HepG2 (cell line): ENCODE measurements around the gene ARHGDIA. TPM values are rescaled to one million over a fixed set of nuclear protein-coding genes. Genes with fewer than 3 reads are reported as not detected.

Experiments used
- ARNT2 ChIP-seq: sonication (generic); formaldehyde crosslinking; IDR thresholded peaks from 2 replicates; pipeline ENCODE4 v1.8.0; 2022; ENCODE audit warnings: mild to moderate bottlenecking, low read depth, missing genetic modification reagents, moderate library complexity
- ASH2L ChIP-seq: fragments of 300-600, 200-600 bp; sonication (generic); IDR thresholded peaks from 2 replicates; pipeline ENCODE4 v1.7.0; 2017; ENCODE audit warnings: low read depth, mild to moderate bottlenecking, moderate library complexity, mixed read lengths, low read length; ENCODE audit not compliant: insufficient read length
- ATF5 ChIP-seq: sonication (generic); formaldehyde crosslinking; IDR thresholded peaks from 2 replicates; pipeline ENCODE4 v1.4.0; 2020; ENCODE audit warnings: mild to moderate bottlenecking, low read depth, missing genetic modification reagents
- BCL6 ChIP-seq: IDR thresholded peaks from 2 replicates; pipeline ENCODE4 v1.6.1; 2016; ENCODE audit warnings: missing genetic modification reagents, missing compliant biosample characterization
- CHCHD3 ChIP-seq: sonication (generic); formaldehyde crosslinking; IDR thresholded peaks from 2 replicates; pipeline ENCODE4 v1.8.0; 2022; ENCODE audit warnings: mild to moderate bottlenecking, missing genetic modification reagents, moderate library complexity
- JARID2 ChIP-seq: sonication (generic); formaldehyde crosslinking; IDR thresholded peaks from 2 replicates; pipeline ENCODE4 v1.8.1; 2023; ENCODE audit warnings: missing genetic modification reagents, inconsistent platforms; ENCODE audit not compliant: insufficient replicate concordance
- KAT2B ChIP-seq: fragments of 150-350 bp; IDR thresholded peaks from 2 replicates; pipeline ENCODE4 v1.6.1; 2014; ENCODE audit warnings: low read depth, low read length, borderline replicate concordance
- KLF16 ChIP-seq, 2 experiments: sonication (generic) in 1 of 2; formaldehyde crosslinking in 1 of 2; IDR thresholded peaks; 2 replicates each; pipeline versions ENCODE4 v1.6.1 to v1.8.0; 2016 to 2023; ENCODE audit warnings: missing genetic modification reagents in 2 of 2, missing compliant biosample characterization in 1 of 2
- NR0B2 ChIP-seq: sonication (generic); formaldehyde crosslinking; IDR thresholded peaks from 2 replicates; pipeline ENCODE4 v1.4.0; 2020; ENCODE audit warnings: mild to moderate bottlenecking, missing genetic modification reagents
- NR1H2 ChIP-seq: sonication (generic); formaldehyde crosslinking; IDR thresholded peaks from 2 replicates; pipeline ENCODE4 v1.8.1; 2022; ENCODE audit warnings: low read depth, missing genetic modification reagents, borderline replicate concordance
- POLR2AphosphoS5 ChIP-seq: IDR thresholded peaks from 2 replicates; pipeline ENCODE4 v1.6.1; 2012; ENCODE audit warnings: low read depth, low read length
- RBFOX2 ChIP-seq: fragments of 200-400 bp; formaldehyde crosslinking; IDR thresholded peaks from 2 replicates; pipeline ENCODE4 v1.6.1; 2017; ENCODE audit warnings: low read depth, mild to moderate bottlenecking, low read length
- RFXAP ChIP-seq: sonication (generic); formaldehyde crosslinking; IDR thresholded peaks from 2 replicates; pipeline ENCODE4 v1.4.0; 2020; ENCODE audit warnings: missing genetic modification reagents, borderline replicate concordance
- SRY ChIP-seq: sonication (generic); formaldehyde crosslinking; IDR thresholded peaks from 2 replicates; pipeline ENCODE4 v1.8.0; 2022; ENCODE audit warnings: mild to moderate bottlenecking, missing genetic modification reagents
- TFDP2 ChIP-seq: sonication (generic); formaldehyde crosslinking; IDR thresholded peaks from 2 replicates; pipeline ENCODE4 v1.4.0; 2020; ENCODE audit warnings: missing genetic modification reagents
- ZC3H13 ChIP-seq: sonication (generic); formaldehyde crosslinking; IDR thresholded peaks from 2 replicates; pipeline ENCODE4 v1.8.1; 2023; ENCODE audit warnings: mild to moderate bottlenecking, missing genetic modification reagents, moderate library complexity
- ZNF10 ChIP-seq: sonication (generic); formaldehyde crosslinking; IDR thresholded peaks from 2 replicates; pipeline ENCODE4 v1.4.0; 2020; ENCODE audit warnings: mild to moderate bottlenecking, low read depth, missing genetic modification reagents, borderline replicate concordance
- ZNF160 ChIP-seq: sonication (generic); formaldehyde crosslinking; IDR thresholded peaks from 2 replicates; pipeline ENCODE4 v1.8.0; 2022; ENCODE audit warnings: mild to moderate bottlenecking, inconsistent platforms, missing genetic modification reagents
- ZNF230 ChIP-seq: sonication (generic); formaldehyde crosslinking; IDR thresholded peaks from 2 replicates; pipeline ENCODE4 v1.4.0; 2020; ENCODE audit warnings: mild to moderate bottlenecking, missing genetic modification reagents
- ZNF329 ChIP-seq: sonication (generic); formaldehyde crosslinking; IDR thresholded peaks from 2 replicates; pipeline ENCODE4 v1.9.0; 2021; ENCODE audit warnings: low read depth, mild to moderate bottlenecking, missing genetic modification reagents
- ZNF383 ChIP-seq: sonication (generic); formaldehyde crosslinking; IDR thresholded peaks from 2 replicates; pipeline ENCODE4 v1.4.0; 2020; ENCODE audit warnings: missing genetic modification reagents, mild to moderate bottlenecking, borderline replicate concordance
- ZNF619 ChIP-seq: sonication (generic); formaldehyde crosslinking; IDR thresholded peaks from 2 replicates; pipeline ENCODE4 v1.4.0; 2020; ENCODE audit warnings: mild to moderate bottlenecking, missing genetic modification reagents
- ZNF773 ChIP-seq: sonication (generic); formaldehyde crosslinking; IDR thresholded peaks from 2 replicates; pipeline ENCODE4 v1.4.0; 2020; ENCODE audit warnings: missing genetic modification reagents, borderline replicate concordance
- ZSCAN29 ChIP-seq: sonication (generic); formaldehyde crosslinking; conservative IDR thresholded peaks from 2 replicates; pipeline ENCODE4 v1.4.0; 2020; ENCODE audit warnings: mild to moderate bottlenecking, missing genetic modification reagents
- polyA plus RNA-seq, 8 experiments: library from polyadenylated mRNA; depleted of rRNA in 3 of 8; stranded (reverse) in 7 of 8; unstranded in 1 of 8; fragments of >200 nt; fragmentation: Illumina TruSeq in 4 of 8; extraction: Trizol in 4 of 8; gene quantifications; 2 replicates each; pipeline versions ENCODE4 v1.2.1 to v1.2.3, GENCODE V29; 2011 to 2016; ENCODE audit warnings: low read depth in 4 of 8, missing spikeins in 1 of 8, mixed read lengths in 1 of 8; ENCODE audit not compliant: insufficient read depth in 1 of 8
- total RNA-seq, 5 experiments: library from RNA; depleted of rRNA; stranded (reverse); fragments of >200 nt; fragmentation: Illumina TruSeq; extraction: Trizol; gene quantifications; 2 replicates each; pipeline ENCODE4 v1.2.3, GENCODE V29; 2016; ENCODE audit warnings: low read depth in 1 of 5
- TF ChIP-seq, protein P1 (sequence below): sonication (generic); formaldehyde crosslinking; IDR thresholded peaks from 2 replicates; pipeline ENCODE4 v1.9.0; 2022; ENCODE audit warnings: missing genetic modification reagents, mild to moderate bottlenecking, borderline replicate concordance
- TF ChIP-seq, protein P2 (sequence below): sonication (generic); formaldehyde crosslinking; IDR thresholded peaks from 2 replicates; pipeline ENCODE4 v1.5.1; 2020; ENCODE audit warnings: mild to moderate bottlenecking, moderate library complexity, missing genetic modification reagents

ARHGDIA gene
- total and polyA plus RNA-seq, 2 of the 13 experiments (the other 11 are each of a cell fraction or from before 2014, with no cell fraction given), result 40.0 to 64.0 TPM

DNA sequence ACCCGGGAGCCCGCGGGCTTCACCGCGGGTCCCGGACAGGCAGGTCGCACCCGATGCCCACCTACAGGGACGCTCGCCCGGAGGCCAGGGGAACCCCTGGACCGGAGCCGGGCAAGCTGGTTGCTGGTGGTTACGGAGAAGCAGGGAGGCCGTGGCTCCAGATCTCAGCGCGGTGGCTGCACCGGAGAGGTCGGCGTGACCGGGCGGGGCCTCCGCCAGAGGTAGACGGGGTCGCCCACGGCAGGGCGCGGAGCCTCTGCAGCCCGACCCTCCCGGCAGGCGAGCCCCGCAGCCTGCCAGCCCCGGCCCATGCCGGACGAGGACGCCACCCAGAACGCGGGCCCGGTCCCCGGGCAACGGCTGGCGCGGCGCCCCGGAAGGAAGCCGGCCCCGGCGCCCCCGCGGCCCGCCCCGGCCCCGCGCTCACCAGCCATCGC lies 39.7 kb upstream of the ARHGDIA start (continued):
- TF ChIP-seq, protein P1, sequence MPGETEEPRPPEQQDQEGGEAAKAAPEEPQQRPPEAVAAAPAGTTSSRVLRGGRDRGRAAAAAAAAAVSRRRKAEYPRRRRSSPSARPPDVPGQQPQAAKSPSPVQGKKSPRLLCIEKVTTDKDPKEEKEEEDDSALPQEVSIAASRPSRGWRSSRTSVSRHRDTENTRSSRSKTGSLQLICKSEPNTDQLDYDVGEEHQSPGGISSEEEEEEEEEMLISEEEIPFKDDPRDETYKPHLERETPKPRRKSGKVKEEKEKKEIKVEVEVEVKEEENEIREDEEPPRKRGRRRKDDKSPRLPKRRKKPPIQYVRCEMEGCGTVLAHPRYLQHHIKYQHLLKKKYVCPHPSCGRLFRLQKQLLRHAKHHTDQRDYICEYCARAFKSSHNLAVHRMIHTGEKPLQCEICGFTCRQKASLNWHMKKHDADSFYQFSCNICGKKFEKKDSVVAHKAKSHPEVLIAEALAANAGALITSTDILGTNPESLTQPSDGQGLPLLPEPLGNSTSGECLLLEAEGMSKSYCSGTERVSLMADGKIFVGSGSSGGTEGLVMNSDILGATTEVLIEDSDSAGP, result no peak
- TF ChIP-seq ZNF10 (CRISPR knock-in tag) (no peak), SRY (CRISPR knock-in tag) (no peak), ZNF160 (CRISPR knock-in tag) (no peak), ZNF383 (no peak), ZSCAN29 (CRISPR knock-in tag) (no peak), RBFOX2 (peak; percentile 87), ZNF619 (CRISPR knock-in tag) (no peak), ZNF773 (CRISPR knock-in tag) (no peak), KAT2B (no peak), CHCHD3 (CRISPR knock-in tag) (no peak; the same call in 1 of the 2 replicates), BCL6 (CRISPR knock-in tag) (no peak), ZNF329 (no peak), ASH2L (peak; percentile 14), KLF16 (CRISPR knock-in tag; IDR thresholded peaks at IDR 0.05) (peak in 1 of 2 experiments; percentile 2; a peak in 1 of 4 replicates), NR1H2 (no peak), ZC3H13 (no peak), TFDP2 (CRISPR knock-in tag) (no peak), JARID2 (CRISPR knock-in tag) (no peak), ARNT2 (CRISPR knock-in tag) (peak; percentile 18; the same call in 1 of the 2 replicates), ATF5 (CRISPR knock-in tag) (no peak), POLR2AphosphoS5 (no peak), NR0B2 (CRISPR knock-in tag) (no peak), RFXAP (CRISPR knock-in tag) (no peak), ZNF230 (CRISPR knock-in tag) (0 out of 2 replicates have a peak, but pooled peaks have one; percentile 4)
- TF ChIP-seq, protein P2, sequence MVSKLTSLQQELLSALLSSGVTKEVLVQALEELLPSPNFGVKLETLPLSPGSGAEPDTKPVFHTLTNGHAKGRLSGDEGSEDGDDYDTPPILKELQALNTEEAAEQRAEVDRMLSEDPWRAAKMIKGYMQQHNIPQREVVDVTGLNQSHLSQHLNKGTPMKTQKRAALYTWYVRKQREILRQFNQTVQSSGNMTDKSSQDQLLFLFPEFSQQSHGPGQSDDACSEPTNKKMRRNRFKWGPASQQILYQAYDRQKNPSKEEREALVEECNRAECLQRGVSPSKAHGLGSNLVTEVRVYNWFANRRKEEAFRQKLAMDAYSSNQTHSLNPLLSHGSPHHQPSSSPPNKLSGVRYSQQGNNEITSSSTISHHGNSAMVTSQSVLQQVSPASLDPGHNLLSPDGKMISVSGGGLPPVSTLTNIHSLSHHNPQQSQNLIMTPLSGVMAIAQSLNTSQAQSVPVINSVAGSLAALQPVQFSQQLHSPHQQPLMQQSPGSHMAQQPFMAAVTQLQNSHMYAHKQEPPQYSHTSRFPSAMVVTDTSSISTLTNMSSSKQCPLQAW, result no peak
